Stimulated activated CD8-positive, alpha-beta memory T cell treated with anti-CD3 and anti-CD28 coated beads, Interleukin-12 subunit alpha, Interleukin-12 subunit beta, amount 100 ng/mL, for 1 hour (primary cell): ENCODE results near the gene NTHL1.

Source experiments
- DNase-seq: peaks from one replicate; pipeline ENCODE4 v3.0.0-alpha.2; 2020; ENCODE audit warnings: low read depth

NTHL1 gene

GRCh38 chr16:2008009-2008526 lies 39.6 kb downstream of the NTHL1 start:
- DNase-seq = no peak

GRCh38 chr16:2007081-2007836 lies 40.4 kb downstream of the NTHL1 start:
- DNase-seq = no peak

GRCh38 chr16:2006317-2006716 lies 41.3 kb downstream of the NTHL1 start:
- no peak for DNase-seq

- no peak for DNase-seq
Measured at GRCh38 chr16:2005646-2006045, 42.0 kb downstream of the NTHL1 start.

GRCh38 chr16:2004795-2005517 lies 42.7 kb downstream of the NTHL1 start:
- no peak for DNase-seq

GRCh38 chr16:2003827-2004641 lies 43.6 kb downstream of the NTHL1 start:
- DNase-seq = peak; percentile 69

GRCh38 chr16:2003231-2003826 lies 44.3 kb downstream of the NTHL1 start:
- DNase-seq = no peak

GRCh38 chr16:2002406-2003230 lies 45.0 kb downstream of the NTHL1 start:
- no peak for DNase-seq

GRCh38 chr16:2001456-2002355 lies 45.9 kb downstream of the NTHL1 start:
- DNase-seq = no peak

GRCh38 chr16:2001035-2001434 lies 46.6 kb downstream of the NTHL1 start:
- no peak for DNase-seq

- DNase-seq = no peak
Measured at GRCh38 chr16:1999866-2000514, 47.6 kb downstream of the NTHL1 start.

GRCh38 chr16:1998852-1999801 lies 48.5 kb downstream of the NTHL1 start:
- DNase-seq = no peak

GRCh38 chr16:1998360-1998835 lies 49.2 kb downstream of the NTHL1 start:
- DNase-seq = no peak

- DNase-seq = no peak
Measured at GRCh38 chr16:1997494-1998359, 49.9 kb downstream of the NTHL1 start.

GRCh38 chr16:1993731-1994131 lies 53.9 kb downstream of the NTHL1 start:
- no peak for DNase-seq

GRCh38 chr16:1992704-1993317 lies 54.8 kb downstream of the NTHL1 start:
- DNase-seq = no peak
